Tibial artery (tissue), 4 donors: ENCODE results near the gene NAPSA.

Experiments
- DNase-seq, 2 donors: peaks; one replicate each; pipeline ENCODE4 v3.0.0-alpha.2; 2019
- H3K27ac ChIP-seq, 2 donors: fragments of 200-600 bp; sonication (generic) in 1 of 2; 1 replicate in 1 of 2; 2 replicates in 1 of 2; pipeline ENCODE4 v1.5.1; 2018 to 2019; ENCODE audit warnings: mild to moderate bottlenecking in 1 of 2
- H3K27me3 ChIP-seq, 2 donors: fragments of 200-600 bp; sonication (generic) in 1 of 2; one replicate each; pipeline versions ENCODE4 v1.5.1 to v1.6.0; 2016 to 2019
- H3K36me3 ChIP-seq, 3 donors: fragments of 200-600 bp; sonication (generic) in 2 of 3; one replicate each; pipeline ENCODE4 v1.5.1; 2016 to 2019; ENCODE audit warnings: mild to moderate bottlenecking in 2 of 3
- H3K4me1 ChIP-seq, 4 donors: fragments of 200-600 bp; sonication (generic) in 2 of 4; 1 replicate in 3 of 4; 2 replicates in 1 of 4; pipeline ENCODE4 v1.5.1; 2016 to 2019
- H3K4me3 ChIP-seq, 2 donors: fragments of 200-600 bp; sonication (generic) in 1 of 2; 1 replicate in 1 of 2; 2 replicates in 1 of 2; pipeline ENCODE4 v1.5.1; 2018 to 2019; ENCODE audit warnings: mild to moderate bottlenecking in 2 of 2
- H3K9me3 ChIP-seq, 3 donors: fragments of 200-600 bp; sonication (generic) in 1 of 3; one replicate each; pipeline ENCODE4 v1.5.1; 2016 to 2019
- CTCF ChIP-seq, 2 experiments: fragments of 200-600 bp in 1 of 2; fragments of 450-650 bp in 1 of 2; IDR thresholded peaks; one replicate each; pipeline ENCODE4 v1.5.1; 2017 to 2019; ENCODE audit warnings: antibody characterized with exemption in 2 of 2, mild to moderate bottlenecking in 1 of 2, moderate library complexity in 1 of 2
- intact Hi-C: fragments of 100-400 bp; cut with DNase I; formaldehyde crosslinking; loops from one replicate; pipeline ENCODE4 v1.15.0; 2023; ENCODE audit warnings: low total_unique reads

The NAPSA gene

GRCh38 chr19:50409347-50409746 is 43.9 kb upstream of the NAPSA start:
- Histone ChIP-seq H3K27ac (no peak overlapping the region), H3K9me3 (no peaks in the 10 kb centered on the region), H3K36me3 (peaks cover 5 to 57% (median 22%) of the 10 kb centered on the region in 3 donors), H3K4me3 (no peak overlapping the region), H3K27me3 (no peaks in the 10 kb centered on the region), H3K4me1 (no peaks in the 10 kb centered on the region)
- TF ChIP-seq CTCF (IDR thresholded peaks at IDR 0.05): no peak
- no peak for DNase-seq
- intact Hi-C loops: no loop called here

GRCh38 chr19:50406829-50407228 is 41.4 kb upstream of the NAPSA start:
- Histone ChIP-seq H3K27me3 (no peaks in the 10 kb centered on the region), H3K4me1 (no peaks in the 10 kb centered on the region), H3K9me3 (no peaks in the 10 kb centered on the region), H3K27ac (no peak overlapping the region), H3K4me3 (no peak overlapping the region), H3K36me3 (peaks cover 12 to 68% (median 39%) of the 10 kb centered on the region in 3 donors)
- no peak for TF ChIP-seq CTCF (IDR thresholded peaks at IDR 0.05)
- no peak for DNase-seq
- intact Hi-C loops: no loop called here

- H3K9me3 ChIP-seq: no peaks in the 10 kb centered on the region
- H3K36me3 ChIP-seq: peaks cover 12 to 71% (median 39%) of the 10 kb centered on the region in 3 donors
- intact Hi-C loops: no loop called here
- H3K4me3 ChIP-seq: no peak overlapping the region
- H3K4me1 ChIP-seq: no peaks in the 10 kb centered on the region
- no peak for TF ChIP-seq CTCF (IDR thresholded peaks at IDR 0.05)
- H3K27me3 ChIP-seq: no peaks in the 10 kb centered on the region
- H3K27ac ChIP-seq: no peak overlapping the region
- no peak for DNase-seq
Observed at GRCh38 chr19:50406156-50406820, 40.8 kb upstream of the NAPSA start.

GRCh38 chr19:50402544-50403301 is 37.3 kb upstream of the NAPSA start:
- H3K9me3 ChIP-seq: no peaks in the 10 kb centered on the region
- H3K36me3 ChIP-seq: peaks cover 7 to 50% (median 25%) of the 10 kb centered on the region in 3 donors
- no peak overlapping the region for H3K27ac ChIP-seq
- no peak overlapping the region for H3K4me3 ChIP-seq
- DNase-seq: no peak
- H3K27me3 ChIP-seq: no peaks in the 10 kb centered on the region
- TF ChIP-seq CTCF (IDR thresholded peaks at IDR 0.05): no peak
- intact Hi-C loops: no loop called here
- no peaks in the 10 kb centered on the region for H3K4me1 ChIP-seq

- Histone ChIP-seq H3K4me3 (no peak overlapping the region), H3K36me3 (peaks cover 7 to 45% (median 20%) of the 10 kb centered on the region in 3 donors), H3K4me1 (no peaks in the 10 kb centered on the region), H3K9me3 (no peaks in the 10 kb centered on the region), H3K27me3 (no peaks in the 10 kb centered on the region), H3K27ac (no peak overlapping the region)
- no peak for TF ChIP-seq CTCF (IDR thresholded peaks at IDR 0.05)
- intact Hi-C loops: no loop called here
- DNase-seq: no peak
Observed at GRCh38 chr19:50401605-50402450, 36.4 kb upstream of the NAPSA start.
